WTC11 (cell line): ENCODE results near the gene SLC24A3.

Source experiments
- CREB1 ChIP-seq: sonication (generic); formaldehyde crosslinking; IDR thresholded peaks from 2 replicates; pipeline ENCODE4 v1.8.0; 2023; ENCODE audit warnings: mild to moderate bottlenecking, missing genetic modification reagents
- SP1 ChIP-seq: sonication (generic); formaldehyde crosslinking; conservative IDR thresholded peaks from 2 replicates; pipeline ENCODE4 v1.8.1; 2022; ENCODE audit warnings: missing genetic modification reagents
- TEAD4 ChIP-seq: sonication (generic); formaldehyde crosslinking; IDR thresholded peaks from 2 replicates; pipeline ENCODE4 v1.8.0; 2022; ENCODE audit warnings: mild to moderate bottlenecking, missing genetic modification reagents
- TP53 ChIP-seq: sonication (generic); formaldehyde crosslinking; IDR thresholded peaks from 2 replicates; pipeline ENCODE4 v1.8.1; 2023; ENCODE audit warnings: mild to moderate bottlenecking, missing genetic modification reagents
- TF ChIP-seq, protein P1 (sequence below): sonication (generic); formaldehyde crosslinking; IDR thresholded peaks from 2 replicates; pipeline ENCODE4 v1.8.1; 2023; ENCODE audit warnings: mild to moderate bottlenecking, missing genetic modification reagents, moderate library complexity

DNA sequence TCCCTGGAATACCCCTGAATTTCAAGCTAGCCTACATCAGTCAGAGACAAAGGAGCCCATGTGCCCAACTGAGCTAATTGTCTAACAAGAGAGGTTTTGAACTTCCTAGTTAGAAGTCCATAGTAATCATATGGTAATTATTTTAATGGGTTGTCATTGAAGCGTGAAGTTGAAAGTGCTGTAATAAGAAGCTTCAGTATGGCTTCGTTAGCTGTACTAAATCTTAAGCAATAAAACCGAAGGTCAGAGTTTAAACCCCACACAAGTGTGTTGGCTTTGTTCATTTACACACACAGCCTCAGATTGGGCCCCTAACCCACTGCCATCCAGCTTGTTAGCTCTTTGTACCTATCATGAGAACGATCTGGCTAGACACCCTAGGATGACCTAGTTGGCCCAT, 350.0 kb downstream of the SLC24A3 start:
- TF ChIP-seq TEAD4 (CRISPR knock-in tag): no peak
- TF ChIP-seq SP1 (CRISPR knock-in tag): no peak
- no peak for TF ChIP-seq TP53 (CRISPR knock-in tag)
- TF ChIP-seq, protein P1, sequence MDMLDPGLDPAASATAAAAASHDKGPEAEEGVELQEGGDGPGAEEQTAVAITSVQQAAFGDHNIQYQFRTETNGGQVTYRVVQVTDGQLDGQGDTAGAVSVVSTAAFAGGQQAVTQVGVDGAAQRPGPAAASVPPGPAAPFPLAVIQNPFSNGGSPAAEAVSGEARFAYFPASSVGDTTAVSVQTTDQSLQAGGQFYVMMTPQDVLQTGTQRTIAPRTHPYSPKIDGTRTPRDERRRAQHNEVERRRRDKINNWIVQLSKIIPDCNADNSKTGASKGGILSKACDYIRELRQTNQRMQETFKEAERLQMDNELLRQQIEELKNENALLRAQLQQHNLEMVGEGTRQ: no peak
- TF ChIP-seq CREB1 (CRISPR knock-in tag): no peak
